Right cardiac atrium (tissue), 5 donors: Measurements from ENCODE around the gene PPM1H. TPM values are rescaled to one million over a fixed set of nuclear protein-coding genes. Genes with fewer than 3 reads are reported as not detected.

Experiments
- ATAC-seq, 2 donors: fragments of 200-7000 bp; cut with Tn5 transposase; one replicate each; pipeline versions ENCODE4 v1.8.0 to v1.9.1; 2020; ENCODE audit warnings: moderate library complexity in 2 of 2, mild to moderate bottlenecking in 1 of 2
- DNase-seq, 3 donors: peaks; one replicate each; pipeline ENCODE4 v3.0.0-alpha.2; 2020
- H3K27ac ChIP-seq: one replicate; pipeline ENCODE4 v1.5.1; 2013; ENCODE audit warnings: mild to moderate bottlenecking, low read length, control low read depth, moderate library complexity
- H3K27me3 ChIP-seq: one replicate; pipeline ENCODE4 v1.6.1; 2013; ENCODE audit not compliant: control insufficient read depth, insufficient read depth
- H3K4me1 ChIP-seq: one replicate; pipeline ENCODE4 v1.6.1; 2013; ENCODE audit warnings: low read length; ENCODE audit not compliant: control insufficient read depth, insufficient read depth
- H3K4me3 ChIP-seq: one replicate; pipeline ENCODE4 v1.5.1; 2013; ENCODE audit warnings: low read length, control low read depth
- H3K9me3 ChIP-seq: one replicate; pipeline ENCODE4 v1.6.1; 2013; ENCODE audit warnings: low read length; ENCODE audit not compliant: control insufficient read depth
- WGBS: extraction: QIAGEN DNeasy Blood & Tissue Kit; methylation state at CpG from one replicate; pipeline ENCODE4 v1.1.7; 2013; 5-methylcytosine and 5-hydroxymethylcytosine counted together
- intact Hi-C, 4 donors: fragments of 100-400 bp; cut with DNase I; formaldehyde crosslinking; loops; one replicate each; pipeline versions ENCODE4 v1.11.0 to v1.14.0; 2022 to 2023
- long read RNA-seq, 4 donors: library from polyadenylated mRNA; unstranded; transcript quantifications; one replicate each; pipeline ENCODE4 v2.0.0, GENCODE V29; 2020 to 2021
- polyA plus RNA-seq: library from polyadenylated mRNA; stranded (reverse); fragments of 200-250 nt; gene quantifications from one replicate; pipeline ENCODE4 v1.2.3, GENCODE V29; 2013
- total RNA-seq, 4 donors: library from RNA; stranded (reverse); fragmentation: NEBNext Ultra II Directional; extraction: Animal tissue kit (Norgen Biotek cat#: 25700); gene quantifications; one replicate each; pipeline ENCODE4 v1.2.1, GENCODE V29; 2021
- donor health status: healthy with polysubstance abuse.
- donor health status: DM: no; HTN: yes; CAD: no.
- donor health status: DM: no; HTN: no; CAD: no.
- donor health status: DM: no; HTN: yes; CAD: no; lungs with severe emphysema.
- donor health status: DM: yes; HTN: yes; CAD: no.

PPM1H gene
- total RNA-seq = 1 to 10 TPM; 3.2 to 4.4 (median 3.6) TPM
- polyA plus RNA-seq = 1.0 TPM
- long read RNA-seq, donor 1, full-length matches to known transcripts = 2 of 5 reads
- long read RNA-seq, donor 1, partial matches to known transcripts = 0 of 5 reads
- long read RNA-seq, donor 1, other reads (novel, unspliced or antisense) = 3 of 5 reads
- long read RNA-seq, donor 2 = 0 reads
- long read RNA-seq, donor 3, partial matches to known transcripts = 0 of 11 reads
- long read RNA-seq, donor 3, other reads (novel, unspliced or antisense) = 11 of 11 reads
- long read RNA-seq, donor 4, partial matches to known transcripts = 0 of 2 reads
- long read RNA-seq, donor 4, other reads (novel, unspliced or antisense) = 2 of 2 reads

DNA sequence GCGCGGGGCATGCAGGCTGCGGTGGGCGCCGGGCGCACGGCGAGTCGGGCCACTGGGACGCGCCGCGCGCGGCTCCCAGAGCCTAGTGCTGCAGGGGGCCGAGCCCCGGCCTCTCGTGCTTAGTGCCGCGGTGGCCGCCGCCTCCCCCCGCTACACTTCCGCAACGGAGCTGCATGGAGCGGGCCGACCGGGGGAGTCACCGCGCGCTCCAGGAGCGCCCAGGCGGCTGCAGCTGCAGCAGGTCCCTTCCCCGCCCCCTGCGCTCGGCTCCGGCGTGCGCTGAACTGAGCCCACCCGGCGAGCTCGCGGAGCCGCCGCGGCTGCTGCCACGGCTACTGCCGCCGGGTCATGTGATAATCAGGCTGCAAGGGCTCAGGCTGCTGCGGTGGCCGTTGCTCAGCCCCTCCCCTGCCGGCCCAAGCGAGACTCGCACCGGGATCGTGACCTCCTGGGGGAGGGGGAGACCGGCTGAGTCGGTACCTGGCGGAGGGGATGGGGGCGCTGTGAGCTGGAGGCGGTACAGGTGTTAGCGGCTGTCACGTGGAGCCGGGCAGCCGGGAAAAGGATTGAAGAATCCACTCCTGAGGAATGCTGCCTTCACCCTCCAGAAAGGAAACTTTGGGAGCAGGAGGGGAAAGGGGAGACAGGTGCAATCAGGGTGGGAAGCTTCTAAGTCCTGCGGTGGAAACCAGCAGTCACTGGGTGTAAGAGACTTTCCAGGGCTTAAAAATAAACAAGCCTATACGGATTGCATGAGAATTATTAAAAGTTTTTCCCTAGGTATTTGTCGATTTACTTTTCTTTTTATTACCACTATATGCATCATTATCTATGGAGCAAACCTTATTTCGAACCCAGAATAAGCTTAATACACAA lies at the start of gene PPM1H:
PPM1H (minus strand) TSS at position 352 of the 876 bp plus-strand sequence. CDS start 414 bp downstream, outside the sequence.
- Histone ChIP-seq H3K27me3 (no peaks in the 10 kb centered on the region), H3K4me3 (peak within 1 kb of the TSS; percentile 72), H3K27ac (peak within 1 kb of the TSS; percentile 4), H3K4me1 (no peaks in the 10 kb centered on the region), H3K9me3 (no peaks in the 10 kb centered on the region)
- intact Hi-C loops = loop anchor here in 2 of 4 donors (5.0 to 10.0 kb wide), 2 partner anchors 68 to 120 kb away; no protein-coding TSS in a partner anchor
- WGBS = 2% methylated on average over 69 of the region's 69 CpGs
- DNase-seq (peak; percentile 62 to 88 (median 88)), ATAC-seq (peak; percentile 83 to 88)

GRCh38 chr12:62983594-62983993 lies 48.6 kb upstream of the PPM1H start:
- no peaks in the 10 kb centered on the region for H3K27me3 ChIP-seq
- H3K27ac ChIP-seq = no peak overlapping the region
- H3K9me3 ChIP-seq = no peaks in the 10 kb centered on the region
- 39% methylated on average over 4 of the region's 4 CpGs for WGBS
- DNase-seq (no peak), ATAC-seq (no peak)
- H3K4me1 ChIP-seq = no peaks in the 10 kb centered on the region
- intact Hi-C loops = no loop called here
- no peak overlapping the region for H3K4me3 ChIP-seq

- Histone ChIP-seq H3K27me3 (no peaks in the 10 kb centered on the region), H3K27ac (no peak overlapping the region), H3K4me3 (no peak overlapping the region), H3K4me1 (no peaks in the 10 kb centered on the region), H3K9me3 (no peaks in the 10 kb centered on the region)
- intact Hi-C loops = no loop called here
- ATAC-seq (no peak), DNase-seq (no peak)
Observed at GRCh38 chr12:62978768-62979167, 43.8 kb upstream of the PPM1H start.

DNA sequence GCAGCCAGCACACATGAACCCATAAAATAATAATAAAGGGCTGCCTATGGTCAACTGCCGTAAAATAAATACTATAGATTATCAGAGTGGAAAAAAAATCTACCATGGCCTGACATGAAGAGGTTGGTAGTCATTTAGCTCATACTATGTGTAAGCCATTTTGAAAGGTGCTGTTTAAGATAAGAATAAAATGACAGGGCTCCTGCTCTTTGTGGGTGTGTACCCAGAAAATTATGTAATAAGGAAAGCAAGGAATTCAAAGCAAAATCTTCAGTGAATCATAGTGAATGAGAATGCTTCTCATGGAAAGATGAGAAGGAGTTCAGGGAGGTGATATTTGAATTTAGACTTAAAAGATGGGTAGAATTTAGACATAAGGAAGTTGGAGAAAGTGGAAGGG lies 42.9 kb upstream of the PPM1H start:
- intact Hi-C loops = no loop called here
- DNase-seq (no peak), ATAC-seq (no peak)
- Histone ChIP-seq H3K4me3 (no peak overlapping the region), H3K4me1 (no peaks in the 10 kb centered on the region), H3K27me3 (no peaks in the 10 kb centered on the region), H3K9me3 (no peaks in the 10 kb centered on the region), H3K27ac (no peak overlapping the region)
- 94% methylated on average over 1 of the region's 1 CpG for WGBS

DNA sequence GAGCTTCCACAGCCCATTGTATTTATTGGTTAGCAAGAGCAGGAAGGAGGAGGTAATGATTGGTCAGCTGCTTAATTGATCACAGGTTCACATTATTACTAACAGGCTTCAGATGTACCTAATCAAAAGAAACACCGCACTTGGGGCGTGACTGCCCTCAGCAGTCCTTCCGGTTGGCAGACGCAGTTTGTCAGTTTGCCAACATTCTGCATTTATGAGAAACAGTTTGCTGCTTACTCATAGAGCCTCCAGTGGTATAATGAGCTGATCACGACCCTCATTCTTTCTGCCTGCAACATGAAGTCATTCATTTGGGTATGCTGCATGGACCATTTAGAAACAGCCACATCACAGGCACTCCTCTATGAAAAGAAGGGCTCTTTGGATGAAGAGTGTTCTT lies 42.5 kb upstream of the PPM1H start:
- ATAC-seq = no peak

GRCh38 chr12:62976110-62976662 lies 41.2 kb upstream of the PPM1H start:
- WGBS = 91% methylated on average over 4 of the region's 4 CpGs
- H3K4me3 ChIP-seq = no peak overlapping the region
- no peak overlapping the region for H3K27ac ChIP-seq
- no peaks in the 10 kb centered on the region for H3K4me1 ChIP-seq
- DNase-seq (no peak), ATAC-seq (no peak)
- intact Hi-C loops = no loop called here
- H3K9me3 ChIP-seq = no peaks in the 10 kb centered on the region
- no peaks in the 10 kb centered on the region for H3K27me3 ChIP-seq

More for the DNA sequence above, 42.5 kb upstream of the PPM1H start:
- no peak overlapping the region for H3K27ac ChIP-seq
- intact Hi-C loops = no loop called here
- H3K9me3 ChIP-seq = no peaks in the 10 kb centered on the region
- H3K27me3 ChIP-seq = no peaks in the 10 kb centered on the region
- H3K4me3 ChIP-seq = no peak overlapping the region
- 76% methylated on average over 5 of the region's 5 CpGs for WGBS
- no peaks in the 10 kb centered on the region for H3K4me1 ChIP-seq
- DNase-seq = no peak

DNA sequence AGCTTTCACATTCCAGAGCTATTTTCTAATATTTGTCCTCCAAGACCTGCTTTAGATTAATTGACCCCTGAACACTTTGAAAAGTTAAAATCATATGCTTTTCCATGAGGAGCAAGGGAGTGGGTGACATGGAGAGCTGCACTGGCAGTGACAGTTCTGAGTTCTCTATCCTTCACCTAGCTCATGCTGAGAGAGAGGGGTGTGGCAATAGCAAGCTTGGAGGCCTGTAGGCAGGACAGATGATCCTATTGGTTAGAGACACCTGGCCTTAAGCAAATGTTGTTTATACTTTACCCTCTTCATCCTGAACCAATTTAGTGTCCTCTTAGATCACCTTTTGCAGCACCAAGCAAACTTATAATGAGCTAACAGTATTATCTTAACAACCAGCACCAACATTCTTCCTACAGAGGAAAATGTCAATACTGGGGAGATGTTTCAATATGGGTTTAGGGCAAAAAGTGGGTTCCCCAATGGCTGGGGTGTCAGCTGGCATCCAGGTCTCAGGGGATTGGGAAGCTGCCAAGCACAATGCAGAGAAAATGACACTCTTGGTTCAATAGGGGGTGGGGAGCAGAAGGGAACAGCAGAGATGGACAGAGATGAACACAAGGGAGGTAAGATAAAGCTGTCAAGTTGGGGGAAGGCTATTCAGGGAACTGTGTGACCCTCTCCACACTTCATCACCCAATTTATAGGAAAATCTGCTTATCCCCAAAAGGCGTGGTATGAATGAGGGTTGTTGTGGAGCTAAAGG lies 37.0 kb upstream of the PPM1H start:
- Histone ChIP-seq H3K4me3 (no peak overlapping the region), H3K4me1 (no peaks in the 10 kb centered on the region), H3K27ac (no peak overlapping the region), H3K9me3 (no peaks in the 10 kb centered on the region), H3K27me3 (no peaks in the 10 kb centered on the region)
- DNase-seq = no peak
- 88% methylated on average over 1 of the region's 1 CpG for WGBS
- intact Hi-C loops = no loop called here
- ATAC-seq = no peak

GRCh38 chr12:62969695-62970094 lies 34.7 kb upstream of the PPM1H start:
- Histone ChIP-seq H3K27ac (no peak overlapping the region), H3K9me3 (no peaks in the 10 kb centered on the region), H3K27me3 (no peaks in the 10 kb centered on the region), H3K4me1 (no peaks in the 10 kb centered on the region), H3K4me3 (no peak overlapping the region)
- DNase-seq (no peak), ATAC-seq (no peak)
- WGBS = 83% methylated on average over 7 of the region's 7 CpGs
- intact Hi-C loops = no loop called here

DNA sequence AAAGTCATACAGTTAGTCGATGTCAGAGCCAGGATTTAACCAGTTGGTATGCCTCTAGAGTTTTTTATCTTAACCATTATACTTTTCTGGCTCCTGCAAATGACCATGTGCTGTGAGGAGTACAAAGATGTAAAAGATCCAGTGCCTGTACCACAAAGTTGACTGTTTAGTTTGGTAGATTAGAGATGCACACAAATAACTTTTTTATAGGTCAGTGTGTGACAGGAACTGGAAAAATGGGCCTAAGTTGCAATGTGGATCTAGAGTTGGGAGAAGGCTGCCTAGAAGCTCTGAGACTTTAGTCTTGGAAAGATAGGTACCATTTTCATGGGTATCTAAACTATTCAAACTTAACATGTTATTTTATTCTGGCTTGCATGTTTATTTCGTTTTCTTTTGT lies 32.8 kb upstream of the PPM1H start:
- no peak overlapping the region for H3K4me3 ChIP-seq
- no peak for ATAC-seq
- intact Hi-C loops = no loop called here
- H3K4me1 ChIP-seq = no peaks in the 10 kb centered on the region
- no peaks in the 10 kb centered on the region for H3K27me3 ChIP-seq
- WGBS = 76% methylated on average over 2 of the region's 2 CpGs
- no peak for DNase-seq
- no peak overlapping the region for H3K27ac ChIP-seq
- H3K9me3 ChIP-seq = no peaks in the 10 kb centered on the region

GRCh38 chr12:62966990-62967506 lies 32.1 kb upstream of the PPM1H start:
- intact Hi-C loops = no loop called here
- DNase-seq = no peak
- Histone ChIP-seq H3K9me3 (no peaks in the 10 kb centered on the region), H3K27me3 (no peaks in the 10 kb centered on the region), H3K4me3 (no peak overlapping the region), H3K4me1 (no peaks in the 10 kb centered on the region), H3K27ac (no peak overlapping the region)
- no peak for ATAC-seq
